Hematopoietic multipotent progenitor cell treated with erythropoietin and hydrocortisone succinate and interleukin-3 and kit ligand, for 15 days (in vitro differentiated cells): ENCODE data around the gene HSPD1.
A peak's percentile ranks its signal among the peaks of the same experiment; 100 is the strongest.

Experiments
- DNase-seq: peaks from one replicate; pipeline ENCODE4 v3.0.0-alpha.2; 2015; ENCODE audit warnings: low spot score

The HSPD1 gene

GRCh38 chr2:197499594-197500502 lies at the start of gene HSPD1, which contains the start of gene HSPE1:
Gene HSPD1, minus strand, starts transcription at chr2:197499840. Its CDS starts 992 bp downstream, at chr2:197498848.
Gene HSPE1, plus strand, starts transcription at chr2:197500379. Its CDS starts 58 bp downstream, at chr2:197500437.
- DNase-seq, result peak; percentile 94

GRCh38 chr2:197548582-197548981 lies 48.9 kb upstream of the HSPD1 start:
- DNase-seq, result no peak

GRCh38 chr2:197547163-197547900 lies 47.7 kb upstream of the HSPD1 start:
- no peak for DNase-seq

GRCh38 chr2:197543206-197543605 lies 43.6 kb upstream of the HSPD1 start:
- no peak for DNase-seq

- no peak for DNase-seq
Observed at GRCh38 chr2:197539734-197540133, 40.1 kb upstream of the HSPD1 start.

- no peak for DNase-seq
Observed at GRCh38 chr2:197538412-197538811, 38.8 kb upstream of the HSPD1 start.

- DNase-seq, result no peak
Observed at GRCh38 chr2:197517150-197517549, 17.5 kb upstream of the HSPD1 start.

GRCh38 chr2:197516393-197516761 lies 16.7 kb upstream of the HSPD1 start:
- DNase-seq, result no peak

- peak; percentile 94 for DNase-seq
Observed at GRCh38 chr2:197515739-197516392, 16.2 kb upstream of the HSPD1 start, which contains the start of gene MOB4. Gene MOB4, plus strand, starts transcription at chr2:197516066. Its CDS starts 21 bp downstream, at chr2:197516087.

GRCh38 chr2:197515315-197515738 lies 15.7 kb upstream of the HSPD1 start:
- DNase-seq, result peak; percentile 56

- peak; percentile 23 for DNase-seq
Observed at GRCh38 chr2:197514754-197515153, 15.1 kb upstream of the HSPD1 start.

- peak; percentile 56 for DNase-seq
Observed at GRCh38 chr2:197513915-197514314, 14.3 kb upstream of the HSPD1 start.

- no peak for DNase-seq
Observed at GRCh38 chr2:197506658-197507057, 7.0 kb upstream of the HSPD1 start.

GRCh38 chr2:197504512-197504911 lies 4.9 kb upstream of the HSPD1 start:
- DNase-seq, result no peak

GRCh38 chr2:197504000-197504399 lies 4.4 kb upstream of the HSPD1 start:
- DNase-seq, result no peak

- no peak for DNase-seq
Observed at GRCh38 chr2:197502685-197503084, 3.0 kb upstream of the HSPD1 start.

- no peak for DNase-seq
Observed at GRCh38 chr2:197502201-197502600, 2.6 kb upstream of the HSPD1 start.

- DNase-seq, result peak; percentile 23
Observed at GRCh38 chr2:197500503-197501131, 977 bp upstream of the HSPD1 start.

GRCh38 chr2:197498937-197499593 lies 575 bp downstream of the HSPD1 start:
- DNase-seq, result peak; percentile 56

GRCh38 chr2:197498235-197498936 lies 1.3 kb downstream of the HSPD1 start:
- peak; percentile 39 for DNase-seq

GRCh38 chr2:197497326-197497725 lies 2.3 kb downstream of the HSPD1 start:
- peak; percentile 58 for DNase-seq
